ENCODE data around the gene MRGPRX2. TPM values are rescaled to one million over a fixed set of nuclear protein-coding genes. Genes with fewer than 3 reads are reported as not detected.

Gene MRGPRX2
- polyA plus RNA-seq, 3 donors: not detected

GRCh38 chr11:19013181-19013857 is 47.2 kb downstream of the MRGPRX2 start:
- Mint-ChIP-seq H3K9me3 (peaks cover 0 to 9% (median 5%) of the 10 kb centered on the region in 7 donors), H3K4me3 (no peak overlapping the region), H3K4me1 (no peaks in the 10 kb centered on the region), H3K36me3 (no peaks in the 10 kb centered on the region), H3K27ac (no peak overlapping the region), H3K27me3 (ENCODE audit: low read depth in 3 of 3) (peaks cover 0 to 3% (median 3%) of the 10 kb centered on the region in 3 donors)
- Histone ChIP-seq H2AFZ (ENCODE audit: insufficient read depth, low read depth, low read length, poor library complexity, severe bottlenecking) (no peak overlapping the region), H3K79me2 (ENCODE audit: insufficient read depth, low read length) (no peaks in the 10 kb centered on the region), H3K4me3 (replicated peaks in 1 of 3; ENCODE audit: low read depth in 2 of 3, low read length in 3 of 3) (no peak overlapping the region), H3K27me3 (ENCODE audit: control insufficient read depth in 2 of 2, insufficient read depth in 2 of 2, low read length in 2 of 2) (no peaks in the 10 kb centered on the region), H3K27ac (ENCODE audit: low read depth in 1 of 2, low read length in 2 of 2) (no peak overlapping the region), H4K20me1 (ENCODE audit: insufficient read depth, low read length) (no peaks in the 10 kb centered on the region), H3K4me1 (ENCODE audit: control insufficient read depth in 1 of 2, insufficient read depth in 2 of 2, low read length in 2 of 2) (no peaks in the 10 kb centered on the region), H3K36me3 (replicated peaks in 1 of 2; ENCODE audit: control insufficient read depth in 1 of 2, insufficient read depth in 2 of 2, low read length in 2 of 2) (no peaks in the 10 kb centered on the region), H3K4me2 (replicated peaks; ENCODE audit: extremely low read depth, low read length, poor library complexity, severe bottlenecking) (no peak overlapping the region), H3K9ac (ENCODE audit: insufficient read depth, low read length, poor library complexity, severe bottlenecking) (no peak overlapping the region), H3K9me3 (replicated peaks in 1 of 2; ENCODE audit: control insufficient read depth in 1 of 2, insufficient read depth in 1 of 2, low read length in 2 of 2) (no peaks in the 10 kb centered on the region)
- TF ChIP-seq, protein P1, sequence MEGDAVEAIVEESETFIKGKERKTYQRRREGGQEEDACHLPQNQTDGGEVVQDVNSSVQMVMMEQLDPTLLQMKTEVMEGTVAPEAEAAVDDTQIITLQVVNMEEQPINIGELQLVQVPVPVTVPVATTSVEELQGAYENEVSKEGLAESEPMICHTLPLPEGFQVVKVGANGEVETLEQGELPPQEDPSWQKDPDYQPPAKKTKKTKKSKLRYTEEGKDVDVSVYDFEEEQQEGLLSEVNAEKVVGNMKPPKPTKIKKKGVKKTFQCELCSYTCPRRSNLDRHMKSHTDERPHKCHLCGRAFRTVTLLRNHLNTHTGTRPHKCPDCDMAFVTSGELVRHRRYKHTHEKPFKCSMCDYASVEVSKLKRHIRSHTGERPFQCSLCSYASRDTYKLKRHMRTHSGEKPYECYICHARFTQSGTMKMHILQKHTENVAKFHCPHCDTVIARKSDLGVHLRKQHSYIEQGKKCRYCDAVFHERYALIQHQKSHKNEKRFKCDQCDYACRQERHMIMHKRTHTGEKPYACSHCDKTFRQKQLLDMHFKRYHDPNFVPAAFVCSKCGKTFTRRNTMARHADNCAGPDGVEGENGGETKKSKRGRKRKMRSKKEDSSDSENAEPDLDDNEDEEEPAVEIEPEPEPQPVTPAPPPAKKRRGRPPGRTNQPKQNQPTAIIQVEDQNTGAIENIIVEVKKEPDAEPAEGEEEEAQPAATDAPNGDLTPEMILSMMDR (IDR thresholded peaks at IDR 0.05): no peak
- no peak for DNase-seq
- 92% methylated on average over 2 of the region's 3 CpGs for WGBS (ENCODE audit: insufficient coverage)
- intact Hi-C loops (cut with micrococcal nuclease): no loop called here

- Mint-ChIP-seq H3K27ac (no peak overlapping the region), H3K9me3 (peaks cover 0 to 13% (median 5%) of the 10 kb centered on the region in 7 donors)
These were observed 47.9 kb downstream of the MRGPRX2 start for GRCh38 chr11:19012636-19013035.

More at GRCh38 chr11:19012636-19013035, 47.9 kb downstream of the MRGPRX2 start:
- Histone ChIP-seq H4K20me1 (ENCODE audit: insufficient read depth, low read length) (no peaks in the 10 kb centered on the region), H3K4me3 (replicated peaks in 1 of 3; ENCODE audit: low read depth in 2 of 3, low read length in 3 of 3) (no peak overlapping the region), H3K4me1 (ENCODE audit: control insufficient read depth in 1 of 2, insufficient read depth in 2 of 2, low read length in 2 of 2) (no peaks in the 10 kb centered on the region), H3K27ac (ENCODE audit: low read depth in 1 of 2, low read length in 2 of 2) (no peak overlapping the region), H3K4me2 (replicated peaks; ENCODE audit: extremely low read depth, low read length, poor library complexity, severe bottlenecking) (no peak overlapping the region), H3K36me3 (replicated peaks in 1 of 2; ENCODE audit: control insufficient read depth in 1 of 2, insufficient read depth in 2 of 2, low read length in 2 of 2) (no peaks in the 10 kb centered on the region), H3K79me2 (ENCODE audit: insufficient read depth, low read length) (no peaks in the 10 kb centered on the region), H3K27me3 (ENCODE audit: control insufficient read depth in 2 of 2, insufficient read depth in 2 of 2, low read length in 2 of 2) (no peaks in the 10 kb centered on the region), H3K9me3 (replicated peaks in 1 of 2; ENCODE audit: control insufficient read depth in 1 of 2, insufficient read depth in 1 of 2, low read length in 2 of 2) (no peaks in the 10 kb centered on the region), H2AFZ (ENCODE audit: insufficient read depth, low read depth, low read length, poor library complexity, severe bottlenecking) (no peak overlapping the region), H3K9ac (ENCODE audit: insufficient read depth, low read length, poor library complexity, severe bottlenecking) (no peak overlapping the region)
- no peaks in the 10 kb centered on the region for H3K4me1 Mint-ChIP-seq
- TF ChIP-seq, protein P1 (IDR thresholded peaks at IDR 0.05): no peak
- no peaks in the 10 kb centered on the region for H3K36me3 Mint-ChIP-seq
- intact Hi-C loops (cut with micrococcal nuclease): no loop called here
- no peak overlapping the region for H3K4me3 Mint-ChIP-seq
- no peak for DNase-seq
- peaks cover 1 to 3% (median 2%) of the 10 kb centered on the region in 3 donors for H3K27me3 Mint-ChIP-seq (ENCODE audit: low read depth in 3 of 3)

Other genes with a start within 250 kb of the MRGPRX2 start
- gene MRGPRX1, start 121.3 kb downstream of the MRGPRX2 start, polyA plus RNA-seq: not detected
- gene ZDHHC13, start 56.5 kb upstream of the MRGPRX2 start, polyA plus RNA-seq: 1 to 10 TPM; 5.6 to 7.5 (median 5.6) TPM
- not detected for gene CSRP3, start 141.3 kb upstream of the MRGPRX2 start, polyA plus RNA-seq
- gene E2F8, start 180.2 kb upstream of the MRGPRX2 start, polyA plus RNA-seq: not detected

Measured in CD14-positive monocyte (primary cell).